Stomach (tissue), 9 donors: Measurements from ENCODE around the gene LRRC10. TPM values are rescaled to one million over a fixed set of nuclear protein-coding genes. Genes with fewer than 3 reads are reported as not detected.

Experiments
- DNase-seq, 2 donors: peaks; one replicate each; pipeline versions ENCODE4 v3.0.0 to v3.0.0-alpha.2; 2013 to 2019
- H3K27ac ChIP-seq, 5 donors: fragments of 200-600 bp in 4 of 5; sonication (generic) in 4 of 5; one replicate each; pipeline ENCODE4 v1.5.1; 2013 to 2019; ENCODE audit warnings: mild to moderate bottlenecking in 1 of 5, moderate library complexity in 1 of 5
- H3K27me3 ChIP-seq, 3 donors: fragments of 200-600 bp; sonication (generic); one replicate each; pipeline ENCODE4 v1.5.1; 2017 to 2019; ENCODE audit warnings: mixed run types in 1 of 3
- H3K36me3 ChIP-seq, 4 donors: fragments of 200-600 bp; sonication (generic); 1 replicate in 3 of 4; 2 replicates in 1 of 4; pipeline ENCODE4 v1.5.1; 2016 to 2019
- H3K4me1 ChIP-seq, 4 donors: fragments of 200-600 bp; sonication (generic); one replicate each; pipeline ENCODE4 v1.5.1; 2016 to 2019
- H3K4me3 ChIP-seq, 4 donors: fragments of 200-600 bp; sonication (generic) in 3 of 4; one replicate each; pipeline ENCODE4 v1.5.1; 2016 to 2019; ENCODE audit warnings: mild to moderate bottlenecking in 1 of 4
- H3K9me3 ChIP-seq, 4 donors: fragments of 200-600 bp; sonication (generic); one replicate each; pipeline ENCODE4 v1.5.1; 2016 to 2019
- CTCF ChIP-seq, 7 experiments: fragments of 450-650 bp in 4 of 7; fragments of 200-600 bp in 3 of 7; sonication (generic) in 3 of 7; IDR thresholded peaks; one replicate each; pipeline ENCODE4 v1.5.1; 2016 to 2019; ENCODE audit warnings: antibody characterized with exemption in 7 of 7, control low read depth in 2 of 7, mild to moderate bottlenecking in 1 of 7
- EP300 ChIP-seq: sonication (generic); formaldehyde crosslinking; IDR thresholded peaks from one replicate; pipeline ENCODE4 v1.6.1; 2017; ENCODE audit warnings: antibody characterized with exemption
- POLR2A ChIP-seq, 4 donors: fragments of 450-650 bp; IDR thresholded peaks; one replicate each; pipeline ENCODE4 v1.6.1; 2016; ENCODE audit warnings: antibody characterized with exemption in 4 of 4, control low read depth in 2 of 4, mild to moderate bottlenecking in 1 of 4, moderate library complexity in 1 of 4
- POLR2AphosphoS5 ChIP-seq, 3 donors: sonication (generic); formaldehyde crosslinking; IDR thresholded peaks; one replicate each; pipeline ENCODE4 v1.6.1; 2016; ENCODE audit warnings: antibody characterized with exemption in 3 of 3
- WGBS, 5 donors: extraction: QIAGEN DNeasy Blood & Tissue Kit in 3 of 5; methylation state at CpG; one replicate each; pipeline versions ENCODE4 v1.1.5 to v1.1.7; 2013 to 2018; 5-methylcytosine and 5-hydroxymethylcytosine counted together
- intact Hi-C: fragments of 100-400 bp; cut with DNase I; formaldehyde crosslinking; loops from one replicate; pipeline ENCODE4 v1.15.1; 2023; ENCODE audit warnings: low total_unique reads
- polyA plus RNA-seq, 3 donors: library from polyadenylated mRNA; stranded (reverse); fragments of 200-250 nt; gene quantifications; one replicate each; pipeline ENCODE4 v1.2.3, GENCODE V29; 2013
- small RNA-seq, 4 donors: library from RNA; depleted of rRNA; stranded (forward); fragments of <200 nt; gene quantifications; one replicate each; pipeline ENCODE3, GENCODE V24; 2016
- total RNA-seq, 5 donors: library from RNA; depleted of rRNA; stranded (reverse); fragments of >200 nt; gene quantifications; one replicate each; pipeline versions ENCODE4 v1.1.0 to v1.2.3, GENCODE V29; 2014 to 2016
- donor health status: healthy with polysubstance abuse.
- donor health status: Bipolar disorder and iron deficiency.
- donor health status: healthy.

LRRC10 gene
- total and polyA plus RNA-seq, 8 donors: not detected

- WGBS, 5 donors: 73 to 85% (median 76%) methylated on average over 3 of the region's 3 CpGs
- peaks cover 0 to 20% (median 0%) of the 10 kb centered on the region in 4 donors for H3K4me1 ChIP-seq
- no peak for DNase-seq
- no peaks in the 10 kb centered on the region for H3K9me3 ChIP-seq
- intact Hi-C loops: loop anchor here (10.0 kb wide), 1 partner anchor 92 kb away; the partner anchor contains the start of gene FRS2
- TF ChIP-seq POLR2A (IDR thresholded peaks at IDR 0.05): no peak
- no peak for TF ChIP-seq CTCF (IDR thresholded peaks at IDR 0.05)
- TF ChIP-seq EP300: no peak
- TF ChIP-seq POLR2AphosphoS5 (IDR thresholded peaks at IDR 0.05): no peak
- H3K4me3 ChIP-seq: no peak overlapping the region
- peaks cover 9 to 56% (median 38%) of the 10 kb centered on the region in 4 donors for H3K36me3 ChIP-seq
- no peak overlapping the region for H3K27ac ChIP-seq
- H3K27me3 ChIP-seq: no peaks in the 10 kb centered on the region
Measured at GRCh38 chr12:69566603-69567002, 44.1 kb downstream of the LRRC10 start.

DNA sequence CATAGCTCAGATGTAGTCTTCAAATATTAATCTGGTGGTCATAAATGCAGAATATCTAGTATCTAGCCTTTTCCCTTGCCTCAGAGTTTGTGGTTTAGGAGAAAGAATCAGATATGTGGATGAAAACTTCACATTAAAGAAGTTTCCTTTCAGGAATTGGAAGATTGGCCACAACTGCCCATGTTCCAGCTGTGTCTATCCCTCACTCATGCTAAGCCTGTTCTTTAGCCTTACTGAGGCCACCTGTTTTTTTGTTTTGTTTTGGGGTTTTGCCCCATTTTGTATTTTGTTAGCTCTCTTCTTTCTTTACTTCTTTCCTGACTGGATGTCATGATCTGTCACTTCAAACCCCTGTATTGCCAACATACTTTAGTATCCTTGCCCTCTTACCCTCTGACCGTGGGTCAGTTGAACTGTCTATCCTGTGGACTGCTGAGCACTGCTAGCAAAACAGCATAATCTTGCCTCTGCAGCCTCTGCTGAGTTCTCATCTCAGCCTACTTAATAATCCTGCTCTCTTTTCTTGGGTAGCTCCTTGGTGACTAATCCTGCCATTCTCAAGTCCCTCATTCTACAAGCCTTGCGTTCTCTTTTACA is 47.4 kb downstream of the LRRC10 start:
- intact Hi-C loops: loop anchor here (10.0 kb wide), 1 partner anchor 88 kb away; the partner anchor contains the start of gene FRS2
- no peak overlapping the region for H3K4me3 ChIP-seq
- H3K4me1 ChIP-seq: no peaks in the 10 kb centered on the region
- peaks cover 4 to 37% (median 27%) of the 10 kb centered on the region in 4 donors for H3K36me3 ChIP-seq
- H3K9me3 ChIP-seq: no peaks in the 10 kb centered on the region
- TF ChIP-seq POLR2A (IDR thresholded peaks at IDR 0.05): no peak
- no peak for TF ChIP-seq CTCF (IDR thresholded peaks at IDR 0.05)
- no peak for TF ChIP-seq POLR2AphosphoS5 (IDR thresholded peaks at IDR 0.05)
- WGBS, 5 donors: 93 to 98% (median 95%) methylated on average over 2 of the region's 2 CpGs
- no peak for DNase-seq
- no peak overlapping the region for H3K27ac ChIP-seq
- H3K27me3 ChIP-seq: no peaks in the 10 kb centered on the region

Small RNAs within 50 kb of the gene (small RNA-seq; reads per million reads assigned to genes)
- gene MIR3913-1: 4.3 to 11.3 (median 6.9) reads per million in 4 donors

Other genes with a start within 250 kb of the LRRC10 start
- gene FRS2, start 140.5 kb downstream of the LRRC10 start, total RNA-seq: 10 to 100 TPM in 4 of 5 donors, 1 to 10 TPM in 1; 2.0 to 71.0 (median 31.7) TPM
- gene FRS2, start 140.5 kb downstream of the LRRC10 start, polyA plus RNA-seq: 10 to 100 TPM in 1 of 3 donors, 1 to 10 TPM in 2; 3.4 to 10.2 (median 8.2) TPM
- 100 to 1,000 TPM in 1 of 5 donors, 10 to 100 TPM in 4; 43.3 to 137 (median 53.7) TPM for gene CCT2, start 25.4 kb downstream of the LRRC10 start, total RNA-seq
- 100 to 1,000 TPM in 1 of 3 donors, 10 to 100 TPM in 2; 83.2 to 102 (median 89.5) TPM for gene CCT2, start 25.4 kb downstream of the LRRC10 start, polyA plus RNA-seq
- under 1 TPM in 1 of 5 donors, not detected in 4; 0.37 TPM for gene BEST3, start 88.4 kb upstream of the LRRC10 start, total RNA-seq
- not detected for gene BEST3, start 88.4 kb upstream of the LRRC10 start, polyA plus RNA-seq
- 10 to 100 TPM; 13.9 to 33.0 (median 27.8) TPM for gene RAB3IP, start 128.0 kb upstream of the LRRC10 start, total RNA-seq
- gene RAB3IP, start 128.0 kb upstream of the LRRC10 start, polyA plus RNA-seq: 10 to 100 TPM; 14.4 to 26.5 (median 17.7) TPM
- under 1 TPM in 1 of 5 donors, not detected in 4; 0.18 TPM for gene MYRFL, start 214.3 kb upstream of the LRRC10 start, total RNA-seq
- under 1 TPM in 2 of 3 donors, not detected in 1; 0.13 to 0.19 TPM for gene MYRFL, start 214.3 kb upstream of the LRRC10 start, polyA plus RNA-seq